ENCODE data around the gene PARP12. TPM values are rescaled to one million over a fixed set of nuclear protein-coding genes. Genes with fewer than 3 reads are reported as not detected.

The PARP12 gene
- total RNA-seq, 1 donor from 2014 or later, result 54.6 TPM

DNA sequence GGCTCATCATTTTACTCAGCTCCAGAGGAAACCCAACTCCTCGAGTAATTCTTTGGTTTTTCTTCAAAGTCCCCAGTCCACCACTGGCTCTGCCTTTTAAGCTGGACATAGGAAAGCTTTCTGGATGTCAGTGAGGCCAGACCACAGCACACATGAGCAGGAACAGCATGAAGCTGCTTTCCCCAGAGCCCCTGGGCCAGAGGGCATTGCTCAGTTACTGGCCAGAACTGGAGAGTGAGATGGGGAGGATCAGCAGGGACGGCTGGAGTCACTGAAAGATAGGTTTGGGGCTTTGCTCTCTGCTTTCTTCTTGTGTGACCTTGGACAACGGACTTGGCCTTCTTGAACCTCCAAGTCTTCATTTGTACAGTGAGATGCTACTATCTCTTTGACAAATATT, 43.1 kb downstream of the PARP12 start:
- peaks cover 3 to 4% of the 10 kb centered on the region in 2 donors for H3K4me1 ChIP-seq
- intact Hi-C loops (cut with DNase I), result no loop called here
- DNase-seq (ENCODE audit: low spot score in 2 of 2), result peak in 1 of 2 donors; percentile 18
- no peaks in the 10 kb centered on the region for H3K27me3 ChIP-seq
- TF ChIP-seq, protein P1, sequence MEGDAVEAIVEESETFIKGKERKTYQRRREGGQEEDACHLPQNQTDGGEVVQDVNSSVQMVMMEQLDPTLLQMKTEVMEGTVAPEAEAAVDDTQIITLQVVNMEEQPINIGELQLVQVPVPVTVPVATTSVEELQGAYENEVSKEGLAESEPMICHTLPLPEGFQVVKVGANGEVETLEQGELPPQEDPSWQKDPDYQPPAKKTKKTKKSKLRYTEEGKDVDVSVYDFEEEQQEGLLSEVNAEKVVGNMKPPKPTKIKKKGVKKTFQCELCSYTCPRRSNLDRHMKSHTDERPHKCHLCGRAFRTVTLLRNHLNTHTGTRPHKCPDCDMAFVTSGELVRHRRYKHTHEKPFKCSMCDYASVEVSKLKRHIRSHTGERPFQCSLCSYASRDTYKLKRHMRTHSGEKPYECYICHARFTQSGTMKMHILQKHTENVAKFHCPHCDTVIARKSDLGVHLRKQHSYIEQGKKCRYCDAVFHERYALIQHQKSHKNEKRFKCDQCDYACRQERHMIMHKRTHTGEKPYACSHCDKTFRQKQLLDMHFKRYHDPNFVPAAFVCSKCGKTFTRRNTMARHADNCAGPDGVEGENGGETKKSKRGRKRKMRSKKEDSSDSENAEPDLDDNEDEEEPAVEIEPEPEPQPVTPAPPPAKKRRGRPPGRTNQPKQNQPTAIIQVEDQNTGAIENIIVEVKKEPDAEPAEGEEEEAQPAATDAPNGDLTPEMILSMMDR (IDR thresholded peaks at IDR 0.05), result no peak
- no peak overlapping the region for H3K27ac ChIP-seq
- peaks cover 6 to 12% of the 10 kb centered on the region in 2 donors for H3K36me3 ChIP-seq
- H3K4me3 ChIP-seq, result no peak overlapping the region
- no peaks in the 10 kb centered on the region for H3K9me3 ChIP-seq

DNA sequence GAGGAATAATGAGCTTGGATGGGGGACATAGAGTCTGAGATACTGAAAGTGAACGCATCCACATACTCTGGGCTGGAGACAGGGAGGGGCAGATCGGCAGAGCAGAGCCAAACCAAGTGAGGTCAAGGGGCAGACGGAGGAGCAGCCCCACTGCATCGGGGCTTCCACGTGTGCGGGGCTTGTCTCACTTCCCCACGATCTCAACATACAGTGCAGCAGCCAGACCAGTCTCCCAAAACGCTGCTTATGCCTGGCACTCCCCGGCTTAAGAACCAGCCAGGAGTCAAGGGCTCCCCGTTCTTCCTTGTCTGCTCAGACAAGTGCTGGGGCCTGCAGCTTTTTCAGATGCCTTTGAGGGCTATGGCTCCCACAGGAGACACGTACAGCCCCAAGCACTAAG, 43.6 kb downstream of the PARP12 start:
- no peaks in the 10 kb centered on the region for H3K27me3 ChIP-seq
- peaks cover 3 to 4% of the 10 kb centered on the region in 2 donors for H3K4me1 ChIP-seq
- no peak overlapping the region for H3K27ac ChIP-seq
- no peak overlapping the region for H3K4me3 ChIP-seq
- TF ChIP-seq, protein P1 (IDR thresholded peaks at IDR 0.05), result no peak
- no peaks in the 10 kb centered on the region for H3K9me3 ChIP-seq
- intact Hi-C loops (cut with DNase I), result no loop called here
- DNase-seq (ENCODE audit: low spot score in 2 of 2), result peak in 1 of 2 donors; percentile 40
- peaks cover 5 to 7% of the 10 kb centered on the region in 2 donors for H3K36me3 ChIP-seq

DNA sequence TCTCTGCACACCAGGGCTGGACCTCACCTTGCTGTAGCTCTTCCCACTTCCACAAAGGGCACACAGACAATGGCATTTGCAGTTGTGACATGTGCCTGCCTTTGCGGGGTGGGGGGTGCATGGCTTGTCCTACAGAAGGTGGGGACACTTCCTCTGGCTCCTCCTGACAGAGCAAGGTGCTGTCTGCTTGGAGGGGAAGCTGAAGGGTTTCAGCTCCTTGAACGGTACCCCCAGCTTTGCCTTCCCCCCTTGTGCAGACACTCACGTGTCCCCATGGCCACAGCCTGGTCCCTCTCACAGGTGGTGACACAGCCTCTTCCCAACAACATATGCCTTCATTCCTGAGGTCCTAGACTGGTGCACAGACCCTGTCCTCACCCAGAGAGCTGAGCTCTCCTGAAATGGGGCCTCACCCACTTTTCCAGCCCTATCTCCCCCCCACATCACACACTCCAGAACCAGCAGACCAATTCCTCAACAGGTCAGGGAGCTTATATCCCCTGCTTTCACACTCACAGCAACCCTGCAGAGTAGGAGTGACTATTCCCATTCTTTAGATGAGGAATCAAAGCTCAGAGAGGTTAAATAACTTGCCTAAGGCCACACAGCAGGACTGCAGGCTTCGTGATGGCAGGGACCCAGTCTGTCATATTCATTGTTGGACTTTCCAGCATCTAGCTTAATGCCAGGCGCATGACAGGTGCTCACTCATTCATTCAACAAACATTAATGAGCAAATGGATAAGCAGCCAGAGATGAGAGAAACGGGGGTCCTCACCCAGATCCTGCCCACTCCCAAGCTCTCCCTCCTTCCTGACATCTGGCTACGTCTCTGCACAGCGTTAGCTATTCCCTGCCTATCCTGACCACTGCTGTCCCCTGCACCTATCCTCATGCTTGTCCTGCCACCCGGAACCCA, 44.4 kb downstream of the PARP12 start:
- peaks cover 3 to 4% of the 10 kb centered on the region in 2 donors for H3K4me1 ChIP-seq
- no peak for DNase-seq (ENCODE audit: low spot score in 2 of 2)
- H3K4me3 ChIP-seq, result no peak overlapping the region
- H3K9me3 ChIP-seq, result no peaks in the 10 kb centered on the region
- intact Hi-C loops (cut with DNase I), result no loop called here
- TF ChIP-seq, protein P1 (IDR thresholded peaks at IDR 0.05), result no peak
- no peaks in the 10 kb centered on the region for H3K36me3 ChIP-seq
- no peak overlapping the region for H3K27ac ChIP-seq
- no peaks in the 10 kb centered on the region for H3K27me3 ChIP-seq

DNA sequence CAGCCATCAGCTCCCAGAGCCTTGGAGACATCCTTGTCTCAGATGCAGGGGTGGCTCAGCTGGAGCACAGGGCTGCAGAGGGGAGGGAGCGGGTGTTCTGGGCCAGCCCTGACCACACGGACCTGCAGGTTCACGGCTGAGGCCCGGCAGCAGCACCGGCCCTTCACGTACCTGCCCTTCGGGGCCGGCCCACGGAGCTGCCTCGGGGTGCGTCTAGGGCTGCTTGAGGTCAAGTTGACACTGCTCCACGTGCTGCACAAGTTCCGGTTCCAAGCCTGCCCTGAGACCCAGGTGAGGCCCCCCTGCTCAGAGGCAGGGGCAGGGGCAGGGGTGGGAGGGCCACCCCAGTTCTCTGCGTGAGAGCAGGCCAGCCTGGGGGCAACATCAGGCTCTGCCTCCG, 45.2 kb downstream of the PARP12 start:
- Histone ChIP-seq H3K4me3 (no peak overlapping the region), H3K27me3 (no peaks in the 10 kb centered on the region), H3K36me3 (no peaks in the 10 kb centered on the region), H3K27ac (no peak overlapping the region), H3K4me1 (peaks cover 3 to 4% of the 10 kb centered on the region in 2 donors), H3K9me3 (no peaks in the 10 kb centered on the region)
- intact Hi-C loops (cut with DNase I), result no loop called here
- DNase-seq (ENCODE audit: low spot score in 2 of 2), result no peak
- TF ChIP-seq, protein P1 (IDR thresholded peaks at IDR 0.05), result no peak

DNA sequence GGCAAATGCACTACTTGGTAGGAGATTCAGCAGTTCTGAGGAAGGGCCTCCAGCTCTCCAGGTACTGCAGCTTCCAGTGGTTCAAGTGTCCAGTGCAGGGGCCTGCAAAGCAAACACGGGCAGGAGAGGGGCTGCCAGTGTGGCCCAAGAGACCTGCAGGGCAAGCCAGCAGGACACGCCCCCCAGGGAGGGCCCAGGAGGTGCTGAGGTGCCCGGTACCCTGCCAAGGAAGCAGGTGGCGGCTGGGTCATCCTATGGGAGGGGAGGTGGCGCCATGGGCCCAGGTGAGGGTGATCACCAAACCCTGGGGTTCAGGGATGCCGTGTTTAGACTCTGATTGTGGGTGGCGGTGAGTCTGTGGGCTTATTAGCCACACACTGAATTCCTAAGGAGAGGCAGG, 45.7 kb downstream of the PARP12 start:
- TF ChIP-seq, protein P1 (IDR thresholded peaks at IDR 0.05), result no peak
- DNase-seq (ENCODE audit: low spot score in 2 of 2), result no peak
- intact Hi-C loops (cut with DNase I), result no loop called here

More for the DNA sequence above, 45.7 kb downstream of the PARP12 start:
- no peaks in the 10 kb centered on the region for H3K9me3 ChIP-seq
- H3K27me3 ChIP-seq, result no peaks in the 10 kb centered on the region
- H3K36me3 ChIP-seq, result no peaks in the 10 kb centered on the region
- H3K4me3 ChIP-seq, result no peak overlapping the region
- peaks cover 0 to 1% of the 10 kb centered on the region in 2 donors for H3K4me1 ChIP-seq
- no peak overlapping the region for H3K27ac ChIP-seq
